SJCRH30 (cell line): ENCODE measurements around the gene TMTC2. TPM values are rescaled to one million over a fixed set of nuclear protein-coding genes. Genes with fewer than 3 reads are reported as not detected.
A peak's percentile ranks its signal among the peaks of the same experiment; 100 is the strongest.

Experiments used
- DNase-seq, 2 experiments: peaks; one replicate each; pipeline ENCODE4 v3.0.0-alpha.2; 2015 to 2020
- H3K27ac ChIP-seq: fragments of 250-450 bp; sonication (Bioruptor Pico); 2 replicates; pipeline ENCODE4 v1.5.1; 2020; ENCODE audit warnings: mild to moderate bottlenecking, moderate library complexity
- H3K27me3 ChIP-seq: fragments of 250-450 bp; sonication (Bioruptor Pico); 2 replicates; pipeline ENCODE4 v1.5.1; 2020; ENCODE audit warnings: mild to moderate bottlenecking, moderate library complexity
- H3K36me3 ChIP-seq: fragments of 250-450 bp; sonication (Bioruptor Pico); 2 replicates; pipeline ENCODE4 v1.5.1; 2020; ENCODE audit warnings: mild to moderate bottlenecking, moderate library complexity
- H3K4me1 ChIP-seq: fragments of 250-450 bp; sonication (Bioruptor Pico); 2 replicates; pipeline ENCODE4 v1.5.1; 2020; ENCODE audit warnings: mild to moderate bottlenecking, moderate library complexity
- H3K4me3 ChIP-seq: fragments of 250-450 bp; sonication (Bioruptor Pico); 2 replicates; pipeline ENCODE4 v1.5.1; 2020; ENCODE audit warnings: mild to moderate bottlenecking, moderate library complexity
- H3K9me3 ChIP-seq: fragments of 250-450 bp; sonication (Bioruptor Pico); replicated peaks from 2 replicates; pipeline ENCODE4 v1.5.1; 2020; ENCODE audit warnings: mild to moderate bottlenecking, moderate library complexity
- total RNA-seq: library from RNA; depleted of rRNA; stranded (reverse); fragments of >200 nt; shearing (Covaris generic); gene quantifications from 2 replicates; pipeline ENCODE4 v1.2.3, GENCODE V29; 2014

The TMTC2 gene
- total RNA-seq, 1 experiment from 2014 or later: 6.5 TPM

DNA sequence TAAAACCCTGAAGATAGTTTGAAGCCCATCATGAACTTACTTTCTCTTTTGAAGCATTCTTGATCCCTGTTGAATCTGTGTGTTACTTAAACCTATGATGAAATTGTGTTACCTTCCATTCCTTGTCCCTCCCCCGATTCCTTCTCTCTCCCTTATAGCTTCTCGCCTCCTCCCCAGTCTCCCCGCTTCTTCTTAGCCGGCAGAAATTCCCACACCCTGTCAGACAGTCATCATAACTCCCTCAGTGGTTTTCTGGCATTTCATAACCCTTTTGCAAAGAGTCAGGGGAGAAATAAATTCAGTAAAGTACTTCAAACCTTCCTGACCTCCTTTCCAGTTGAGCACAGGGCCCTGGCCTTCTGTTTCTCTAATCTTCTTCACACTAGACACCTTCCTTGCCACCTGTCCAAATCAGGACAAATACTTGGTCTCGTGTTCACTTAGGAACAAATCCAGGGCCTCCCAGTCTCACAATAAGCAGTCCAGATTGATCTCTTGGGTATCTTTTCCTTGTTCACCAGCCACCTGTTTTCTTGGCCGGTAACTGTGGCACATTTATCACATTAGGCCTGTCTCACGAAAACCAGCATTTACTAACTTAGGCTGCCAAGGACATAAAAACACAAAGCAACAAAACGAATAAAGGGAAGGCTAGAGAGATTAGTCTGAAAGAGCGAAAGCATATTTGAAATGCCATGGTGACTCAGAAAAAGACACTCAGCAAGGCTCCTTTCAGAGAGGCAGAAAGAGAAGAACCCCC is 355.9 kb downstream of the TMTC2 start:
- peak in 1 of 2 experiments; percentile 24 for DNase-seq
- H3K9me3 ChIP-seq: no peaks in the 10 kb centered on the region
- H3K27me3 ChIP-seq: no peaks in the 10 kb centered on the region
- no peak overlapping the region for H3K27ac ChIP-seq
- no peaks in the 10 kb centered on the region for H3K36me3 ChIP-seq
- peaks cover 4% of the 10 kb centered on the region; the same call in 1 of the 2 replicates for H3K4me1 ChIP-seq
- no peak overlapping the region for H3K4me3 ChIP-seq

DNA sequence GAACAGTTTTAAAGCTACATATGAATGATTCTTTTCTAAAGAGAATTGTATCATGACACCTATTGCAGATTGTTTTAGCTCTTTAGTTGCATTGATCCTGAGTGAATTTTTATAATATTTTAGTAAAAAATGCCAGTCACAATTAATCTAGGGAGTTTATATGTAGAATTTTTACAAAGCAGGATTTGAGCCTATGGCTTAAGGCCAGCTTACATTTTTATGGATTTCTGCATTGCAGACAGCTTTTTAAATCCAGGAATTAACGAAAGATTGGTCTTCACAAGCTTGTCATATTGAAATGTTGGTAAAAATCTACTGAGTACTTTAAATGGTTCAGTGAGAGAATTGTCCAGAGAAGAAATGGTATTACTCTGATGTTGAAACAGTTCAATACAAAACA is 358.0 kb downstream of the TMTC2 start:
- H3K27me3 ChIP-seq: no peaks in the 10 kb centered on the region
- H3K4me1 ChIP-seq: peaks cover 4% of the 10 kb centered on the region; the same call in 1 of the 2 replicates
- DNase-seq: no peak

DNA sequence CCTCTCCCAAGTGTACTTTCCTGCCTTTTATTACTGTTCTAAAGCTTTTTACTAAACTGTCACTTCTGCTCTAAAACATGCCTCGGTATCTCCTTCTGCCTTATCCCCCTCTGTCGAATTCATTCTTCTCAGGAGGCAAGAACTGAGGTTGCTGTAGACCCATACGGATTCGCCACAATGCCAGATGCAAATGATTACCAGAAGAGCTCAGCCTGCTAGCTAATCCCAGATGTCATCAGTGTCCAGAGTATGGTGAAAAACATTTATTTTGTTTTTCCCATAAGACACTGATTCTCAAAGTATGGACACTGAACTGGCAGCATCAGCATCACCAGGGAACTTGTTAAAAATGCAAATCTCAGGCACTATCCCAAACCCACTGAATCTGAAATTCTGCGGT is 359.3 kb downstream of the TMTC2 start:
- no peak for DNase-seq
- no peak overlapping the region for H3K4me3 ChIP-seq
- H3K27me3 ChIP-seq: no peaks in the 10 kb centered on the region
- H3K27ac ChIP-seq: no peak overlapping the region
- H3K4me1 ChIP-seq: peaks cover 4% of the 10 kb centered on the region; the same call in 1 of the 2 replicates
- H3K36me3 ChIP-seq: no peaks in the 10 kb centered on the region
- no peaks in the 10 kb centered on the region for H3K9me3 ChIP-seq

More for the DNA sequence above, 358.0 kb downstream of the TMTC2 start:
- Histone ChIP-seq H3K27ac (no peak overlapping the region), H3K36me3 (no peaks in the 10 kb centered on the region), H3K9me3 (no peaks in the 10 kb centered on the region), H3K4me3 (no peak overlapping the region)

DNA sequence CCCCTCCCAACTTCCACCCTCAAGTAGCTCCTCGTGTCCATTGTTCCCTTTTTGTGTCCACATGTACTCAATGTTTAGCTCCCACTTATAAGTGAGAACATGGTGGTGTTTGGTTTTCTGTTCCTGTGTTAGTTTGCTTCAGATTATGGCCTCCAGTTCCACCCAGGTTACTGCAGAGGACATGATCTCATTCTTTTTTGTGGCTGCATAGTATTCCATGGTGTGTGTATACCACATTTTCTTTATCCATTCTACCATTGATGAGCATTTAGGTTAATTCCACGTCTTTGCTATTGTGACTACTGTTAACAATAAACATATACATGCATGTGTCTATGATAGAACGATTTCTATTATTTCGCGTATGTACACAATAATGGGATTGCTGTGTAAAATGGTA is 362.6 kb downstream of the TMTC2 start:
- no peak overlapping the region for H3K4me3 ChIP-seq
- no peaks in the 10 kb centered on the region for H3K36me3 ChIP-seq
- DNase-seq: no peak
- no peaks in the 10 kb centered on the region for H3K9me3 ChIP-seq
- no peaks in the 10 kb centered on the region for H3K27me3 ChIP-seq
- H3K4me1 ChIP-seq: no peaks in the 10 kb centered on the region
- H3K27ac ChIP-seq: no peak overlapping the region

DNA sequence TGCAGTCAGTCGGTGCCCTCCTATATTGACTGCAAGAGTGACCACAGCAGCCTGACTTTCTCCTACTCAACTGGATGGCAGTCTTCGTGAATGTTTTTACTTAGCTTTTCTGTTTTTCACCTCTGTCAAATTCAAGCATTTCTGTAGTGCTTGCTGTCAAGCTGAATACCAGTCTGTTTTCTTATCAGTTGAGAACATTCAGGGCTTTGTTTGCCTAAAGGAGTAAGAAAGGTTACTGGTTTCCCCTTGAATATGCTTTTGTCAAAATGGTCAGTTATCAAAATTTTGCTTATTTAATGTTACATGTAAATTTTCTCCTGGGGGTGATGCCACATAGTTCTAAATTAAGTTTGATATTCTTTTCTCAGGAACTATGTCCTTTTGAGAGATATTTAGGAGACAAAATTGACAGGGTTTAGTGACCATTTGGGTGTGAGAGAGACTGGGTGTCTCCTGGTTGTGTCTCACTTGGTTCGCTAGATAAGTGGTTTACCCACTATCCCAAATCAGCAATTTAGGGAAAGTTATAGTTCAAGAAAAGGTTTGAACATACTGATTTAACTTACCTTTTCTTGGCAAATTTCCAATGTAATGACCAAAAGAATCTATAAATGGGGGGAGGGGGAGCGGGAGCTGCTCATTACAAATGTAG is 366.3 kb downstream of the TMTC2 start:
- H3K27ac ChIP-seq: no peak overlapping the region
- DNase-seq: no peak
- no peak overlapping the region for H3K4me3 ChIP-seq
- H3K4me1 ChIP-seq: no peaks in the 10 kb centered on the region
- H3K36me3 ChIP-seq: no peaks in the 10 kb centered on the region
- no peaks in the 10 kb centered on the region for H3K27me3 ChIP-seq
- H3K9me3 ChIP-seq: no peaks in the 10 kb centered on the region

DNA sequence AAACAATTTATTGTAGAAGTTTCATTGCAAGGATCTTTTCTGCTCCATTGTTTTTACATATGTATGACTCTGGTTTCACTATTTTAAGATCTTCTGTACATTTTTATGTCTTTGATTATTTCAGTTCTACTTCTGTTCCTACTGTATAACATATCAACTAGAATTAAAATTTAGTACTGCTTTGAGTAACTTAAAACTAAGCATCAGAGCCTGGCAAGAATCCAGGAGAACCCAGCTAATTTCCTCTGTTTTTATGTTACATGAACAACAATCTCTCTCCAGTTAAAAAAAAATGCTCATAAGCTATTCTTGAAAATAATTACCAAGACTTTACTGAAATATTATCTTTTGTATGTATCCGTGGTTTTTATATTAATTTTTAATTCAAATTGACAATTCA is 370.7 kb downstream of the TMTC2 start:
- no peaks in the 10 kb centered on the region for H3K27me3 ChIP-seq
- peaks cover 4% of the 10 kb centered on the region; the same call in 1 of the 2 replicates for H3K4me1 ChIP-seq
- H3K27ac ChIP-seq: no peak overlapping the region
- no peaks in the 10 kb centered on the region for H3K36me3 ChIP-seq
- no peak for DNase-seq
- no peak overlapping the region for H3K4me3 ChIP-seq
- H3K9me3 ChIP-seq: no peaks in the 10 kb centered on the region

DNA sequence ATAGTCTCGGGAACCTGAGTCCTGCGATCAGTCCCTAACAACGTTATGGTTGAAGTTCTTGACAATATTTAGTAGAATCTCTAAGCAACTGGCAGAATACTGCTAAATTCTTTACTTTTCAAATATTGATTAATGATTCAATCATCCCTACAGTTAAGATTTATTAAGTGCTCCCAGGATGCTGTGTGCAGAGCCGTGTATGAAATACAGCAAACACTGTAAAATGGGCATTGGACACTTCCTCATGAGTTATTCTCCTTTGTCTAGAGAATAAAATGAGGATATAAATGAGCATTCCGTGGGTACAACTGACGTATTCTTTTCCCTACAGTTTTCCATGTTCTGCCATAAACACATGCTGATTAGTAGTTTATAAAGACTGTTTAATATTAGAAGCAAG is 372.4 kb downstream of the TMTC2 start:
- no peak overlapping the region for H3K4me3 ChIP-seq
- H3K9me3 ChIP-seq: no peaks in the 10 kb centered on the region
- no peaks in the 10 kb centered on the region for H3K36me3 ChIP-seq
- DNase-seq: no peak
- H3K27ac ChIP-seq: no peak overlapping the region
- no peaks in the 10 kb centered on the region for H3K27me3 ChIP-seq
- peaks cover 4% of the 10 kb centered on the region; the same call in 1 of the 2 replicates for H3K4me1 ChIP-seq

DNA sequence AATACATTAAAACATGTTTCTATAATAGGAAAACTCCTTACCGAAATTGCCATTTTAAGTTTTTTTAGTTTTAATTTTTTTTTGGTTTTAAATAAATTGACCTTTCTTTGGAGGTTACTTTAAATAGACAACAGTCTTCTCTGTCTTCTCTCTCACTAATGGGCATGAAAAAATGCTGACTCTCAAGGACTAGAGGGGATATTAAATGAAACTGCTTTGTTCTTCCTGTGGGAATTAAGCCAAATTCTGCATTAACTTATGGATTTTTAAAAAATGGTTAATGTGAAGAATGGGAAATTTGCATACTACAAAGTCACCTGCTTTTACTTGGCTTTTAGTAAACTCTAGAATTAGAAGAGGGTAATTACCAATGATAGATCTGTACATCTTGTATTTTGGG is 378.9 kb downstream of the TMTC2 start:
- Histone ChIP-seq H3K9me3 (no peaks in the 10 kb centered on the region), H3K4me1 (0 out of 2 replicates have a peak, but pooled peaks cover 4% of the 10 kb centered on the region), H3K27ac (no peak overlapping the region), H3K27me3 (no peaks in the 10 kb centered on the region), H3K4me3 (no peak overlapping the region), H3K36me3 (no peaks in the 10 kb centered on the region)
- DNase-seq: no peak

DNA sequence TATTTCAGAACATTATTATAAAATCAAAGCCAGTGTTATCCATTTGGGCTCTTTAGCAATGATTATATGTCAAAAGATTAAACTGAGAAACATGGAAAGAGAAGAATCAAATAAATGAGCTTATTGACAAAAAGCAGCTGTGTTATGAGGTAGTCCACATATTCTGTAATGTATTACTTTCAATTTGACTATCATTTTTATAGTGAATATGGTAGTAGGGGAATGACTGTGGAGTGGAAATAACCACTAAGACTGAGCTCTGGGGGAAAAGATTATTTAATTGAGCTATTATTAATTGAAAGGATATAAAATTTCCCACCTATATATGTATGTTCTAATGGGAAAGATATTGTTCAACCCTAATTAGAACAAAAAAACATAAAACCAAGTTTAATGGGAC is 381.3 kb downstream of the TMTC2 start:
- no peak for DNase-seq
- Histone ChIP-seq H3K4me3 (no peak overlapping the region), H3K9me3 (no peaks in the 10 kb centered on the region; the same call in 1 of the 2 replicates), H3K27ac (no peak overlapping the region), H3K27me3 (no peaks in the 10 kb centered on the region), H3K4me1 (0 out of 2 replicates have a peak, but pooled peaks cover 4% of the 10 kb centered on the region), H3K36me3 (no peaks in the 10 kb centered on the region)

DNA sequence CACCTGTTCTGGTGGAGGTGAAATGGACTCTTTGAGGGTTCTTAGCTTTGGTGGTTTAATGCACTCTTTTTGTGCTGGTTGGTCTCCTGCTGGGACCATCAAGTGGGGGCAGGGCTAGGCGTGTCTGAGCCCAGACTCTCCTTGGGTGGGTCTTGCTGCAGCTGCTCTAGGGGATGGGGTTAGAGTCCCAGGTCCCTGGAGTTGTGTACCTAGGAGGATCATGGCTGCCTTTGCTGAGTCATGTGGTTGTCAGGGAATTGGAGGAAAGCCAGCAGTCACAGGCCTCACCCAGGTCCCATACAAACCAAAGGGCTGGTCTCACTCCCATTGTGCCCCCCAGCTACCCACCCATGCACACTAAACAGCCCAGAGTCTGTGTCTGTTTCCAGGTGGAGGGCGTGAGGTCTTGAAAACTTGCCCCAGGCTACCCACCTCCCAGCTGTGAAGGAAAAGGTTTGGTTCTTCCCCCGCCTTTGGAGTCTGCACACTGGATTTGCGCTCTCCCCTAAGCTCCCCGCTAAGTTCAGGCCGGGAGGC is 387.7 kb downstream of the TMTC2 start:
- peak; percentile 3 to 12 for DNase-seq
- Histone ChIP-seq H3K27me3 (no peaks in the 10 kb centered on the region), H3K27ac (no peak overlapping the region)

DNA sequence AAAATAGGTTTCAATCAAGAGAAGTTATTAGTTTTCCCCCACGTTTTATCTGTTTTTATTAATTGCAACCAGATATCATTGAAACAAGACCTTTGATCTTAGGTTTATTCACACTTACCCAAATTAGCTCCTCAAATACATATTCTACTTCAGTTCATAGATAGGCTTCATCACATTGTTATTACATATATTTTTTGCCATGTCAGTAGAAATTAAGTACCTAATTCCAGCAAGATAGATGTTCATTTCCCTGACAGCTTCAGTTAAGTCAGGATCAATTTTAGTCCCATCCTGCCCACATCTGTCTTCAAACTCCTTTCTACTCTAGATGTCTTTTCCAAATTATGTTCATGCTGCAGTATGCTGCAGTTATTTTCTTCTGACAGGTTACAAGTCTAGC is 388.8 kb downstream of the TMTC2 start:
- H3K27ac ChIP-seq: no peak overlapping the region
- no peak overlapping the region for H3K4me3 ChIP-seq
- no peaks in the 10 kb centered on the region for H3K4me1 ChIP-seq
- no peaks in the 10 kb centered on the region for H3K36me3 ChIP-seq
- no peaks in the 10 kb centered on the region; the same call in 1 of the 2 replicates for H3K9me3 ChIP-seq
- no peak for DNase-seq
- no peaks in the 10 kb centered on the region for H3K27me3 ChIP-seq

More for the DNA sequence above, 387.7 kb downstream of the TMTC2 start:
- no peak overlapping the region for H3K4me3 ChIP-seq
- H3K4me1 ChIP-seq: no peaks in the 10 kb centered on the region
- H3K36me3 ChIP-seq: no peaks in the 10 kb centered on the region
- H3K9me3 ChIP-seq: no peaks in the 10 kb centered on the region; the same call in 1 of the 2 replicates

DNA sequence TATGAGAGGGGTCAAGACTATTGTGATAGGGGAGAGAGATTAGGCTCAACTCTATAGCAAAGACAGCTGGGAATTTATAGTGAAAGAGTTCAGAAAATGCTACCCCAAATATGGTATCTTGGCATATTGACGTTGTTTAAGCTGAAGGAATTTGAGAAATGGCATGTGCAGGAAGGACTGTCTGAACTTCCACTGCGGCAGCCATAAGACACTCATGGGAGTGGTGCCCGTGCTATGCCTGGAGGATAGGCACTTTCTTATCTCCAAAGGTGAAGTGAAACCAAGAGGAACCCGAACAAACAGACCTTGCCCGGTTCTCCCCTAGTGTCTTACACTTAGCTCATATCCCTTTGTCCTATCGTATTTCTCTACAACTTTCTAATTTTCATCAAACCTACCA is 390.3 kb downstream of the TMTC2 start:
- H3K36me3 ChIP-seq: no peaks in the 10 kb centered on the region
- no peaks in the 10 kb centered on the region; the same call in 1 of the 2 replicates for H3K9me3 ChIP-seq
- H3K4me1 ChIP-seq: no peaks in the 10 kb centered on the region
- H3K4me3 ChIP-seq: no peak overlapping the region
- H3K27ac ChIP-seq: no peak overlapping the region
- no peak for DNase-seq
- H3K27me3 ChIP-seq: no peaks in the 10 kb centered on the region

DNA sequence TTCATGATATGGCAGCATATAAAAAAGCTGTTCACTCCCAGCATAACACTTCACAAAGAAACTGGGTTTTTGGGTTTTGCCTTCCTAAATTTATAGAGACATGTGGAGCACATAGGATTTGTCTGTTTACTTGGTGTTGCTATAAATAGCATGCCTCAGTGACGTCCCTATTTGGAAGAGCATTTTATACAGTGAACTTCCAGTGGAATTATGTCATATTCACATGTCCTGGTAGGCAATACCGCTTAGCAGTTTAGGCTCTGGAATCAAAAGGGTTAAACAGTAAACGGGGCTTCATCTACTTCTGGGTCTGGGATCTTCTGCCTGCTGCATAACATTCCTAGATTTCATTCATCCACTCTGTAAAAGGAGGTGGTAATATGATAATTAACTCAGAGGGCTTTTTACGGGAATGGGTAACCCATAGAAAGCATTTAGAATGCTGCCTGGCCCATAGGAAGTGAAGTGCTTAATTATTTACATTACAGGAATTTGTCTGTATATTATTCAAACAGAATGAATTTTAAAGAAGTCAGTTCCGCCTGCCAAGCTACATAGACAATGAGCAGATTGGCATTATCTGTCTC is 396.1 kb downstream of the TMTC2 start:
- Histone ChIP-seq H3K36me3 (no peaks in the 10 kb centered on the region), H3K27ac (no peak overlapping the region), H3K27me3 (no peaks in the 10 kb centered on the region), H3K4me3 (no peak overlapping the region), H3K9me3 (no peaks in the 10 kb centered on the region), H3K4me1 (no peaks in the 10 kb centered on the region)
- DNase-seq: no peak

DNA sequence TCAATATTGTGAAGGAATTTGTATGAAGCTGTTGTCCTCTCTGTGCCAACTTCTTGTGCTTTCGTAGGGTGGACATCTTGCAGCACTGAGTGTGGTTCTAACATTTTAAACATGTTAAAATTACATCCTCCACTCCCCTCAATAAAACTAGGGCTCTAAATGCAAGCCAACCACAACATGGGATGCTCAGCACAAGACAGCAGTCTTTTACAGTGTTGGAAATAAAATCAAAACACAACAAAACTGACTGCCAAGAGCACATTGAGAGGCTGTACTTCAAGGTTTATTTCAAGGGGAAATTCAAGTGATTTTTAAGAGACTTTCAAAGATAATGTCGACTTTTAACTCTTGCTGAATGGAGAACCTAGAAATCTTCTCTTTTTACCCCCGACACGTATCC is 396.9 kb downstream of the TMTC2 start:
- no peak for DNase-seq
- H3K27me3 ChIP-seq: no peaks in the 10 kb centered on the region
- H3K27ac ChIP-seq: no peak overlapping the region

More for the DNA sequence above, 396.9 kb downstream of the TMTC2 start:
- Histone ChIP-seq H3K4me1 (no peaks in the 10 kb centered on the region), H3K4me3 (no peak overlapping the region), H3K36me3 (no peaks in the 10 kb centered on the region), H3K9me3 (no peaks in the 10 kb centered on the region)
